Endothelial cell of umbilical vein (primary cell): Measurements from ENCODE around the gene TSPAN4.

Source experiments
- EZH2 ChIP-seq: IDR thresholded peaks from 2 replicates; pipeline ENCODE4 v1.6.1; 2012; ENCODE audit warnings: borderline replicate concordance, low read depth, mild to moderate bottlenecking, moderate library complexity, low read length, inconsistent platforms; ENCODE audit not compliant: severe bottlenecking
- GATA2 ChIP-seq: IDR thresholded peaks from 2 replicates; pipeline ENCODE4 v1.7.0; 2011; ENCODE audit warnings: low read depth, mild to moderate bottlenecking, moderate library complexity, mixed read lengths, low read length; ENCODE audit not compliant: insufficient read length, insufficient read depth
- JUN ChIP-seq: IDR thresholded peaks from 2 replicates; pipeline ENCODE4 v1.6.1; 2011; ENCODE audit warnings: borderline replicate concordance, low read depth; ENCODE audit not compliant: insufficient read length, insufficient read depth
- MYC ChIP-seq: IDR thresholded peaks from one replicate; pipeline ENCODE4 v1.6.1; 2011; ENCODE audit warnings: mild to moderate bottlenecking, low read depth, low read length
- POLR2A ChIP-seq: IDR thresholded peaks from 2 replicates; pipeline ENCODE4 v1.6.1; 2012; ENCODE audit warnings: low read depth, mild to moderate bottlenecking, control low read depth, low read length
- POLR2AphosphoS5 ChIP-seq: IDR thresholded peaks from 2 replicates; pipeline ENCODE4 v1.6.1; 2012; ENCODE audit warnings: low read depth, mild to moderate bottlenecking, control low read depth, low read length, moderate library complexity; ENCODE audit not compliant: insufficient read depth
- TF ChIP-seq, protein P1 (sequence below), 2 donors: IDR thresholded peaks; 1 replicate in 1 of 2; 2 replicates in 1 of 2; pipeline ENCODE4 v1.5.1; 2011; ENCODE audit warnings: low read length in 2 of 2, mild to moderate bottlenecking in 2 of 2, moderate library complexity in 2 of 2, control low read depth in 1 of 2, inconsistent platforms in 1 of 2, low read depth in 1 of 2; ENCODE audit not compliant: insufficient read depth in 1 of 2; ENCODE audit errors: extremely low read depth in 1 of 2

DNA sequence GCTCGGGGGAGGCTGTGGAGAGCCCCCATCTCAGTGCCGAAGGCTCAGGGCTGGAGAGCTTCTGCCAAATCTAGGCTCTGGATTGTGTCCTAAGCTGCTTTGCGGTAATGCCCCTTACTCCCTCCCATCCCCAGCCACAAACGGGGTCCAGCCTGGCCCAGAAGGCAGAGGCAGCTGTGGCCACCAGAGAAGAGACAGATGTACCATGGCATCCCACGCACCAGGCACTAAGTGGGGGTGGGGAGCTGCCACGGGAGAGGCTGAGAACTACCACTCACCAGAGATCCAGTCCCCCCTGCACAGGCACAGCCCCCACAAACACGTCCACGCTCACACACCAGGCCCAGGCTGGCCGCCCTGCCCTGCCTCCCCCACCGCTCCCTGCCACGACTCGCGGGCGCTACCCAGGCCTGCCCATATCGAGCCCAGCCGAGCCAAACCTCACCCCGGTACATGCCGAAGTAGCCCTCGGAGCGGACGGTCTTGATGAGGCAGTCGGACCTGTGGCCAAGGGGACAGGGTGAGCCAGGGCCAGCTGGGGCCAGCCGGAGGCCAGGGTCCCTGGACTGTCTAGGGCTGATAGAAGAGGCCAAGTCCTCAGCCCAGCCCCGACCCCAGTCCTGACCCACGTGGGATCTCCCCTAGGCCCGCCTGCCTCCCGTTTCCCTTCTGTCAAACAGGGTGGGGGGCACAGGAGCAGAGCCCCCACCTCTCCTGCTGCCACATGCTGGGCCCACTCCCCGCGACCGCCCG, 48.5 kb upstream of the TSPAN4 start:
- TF ChIP-seq, protein P1, sequence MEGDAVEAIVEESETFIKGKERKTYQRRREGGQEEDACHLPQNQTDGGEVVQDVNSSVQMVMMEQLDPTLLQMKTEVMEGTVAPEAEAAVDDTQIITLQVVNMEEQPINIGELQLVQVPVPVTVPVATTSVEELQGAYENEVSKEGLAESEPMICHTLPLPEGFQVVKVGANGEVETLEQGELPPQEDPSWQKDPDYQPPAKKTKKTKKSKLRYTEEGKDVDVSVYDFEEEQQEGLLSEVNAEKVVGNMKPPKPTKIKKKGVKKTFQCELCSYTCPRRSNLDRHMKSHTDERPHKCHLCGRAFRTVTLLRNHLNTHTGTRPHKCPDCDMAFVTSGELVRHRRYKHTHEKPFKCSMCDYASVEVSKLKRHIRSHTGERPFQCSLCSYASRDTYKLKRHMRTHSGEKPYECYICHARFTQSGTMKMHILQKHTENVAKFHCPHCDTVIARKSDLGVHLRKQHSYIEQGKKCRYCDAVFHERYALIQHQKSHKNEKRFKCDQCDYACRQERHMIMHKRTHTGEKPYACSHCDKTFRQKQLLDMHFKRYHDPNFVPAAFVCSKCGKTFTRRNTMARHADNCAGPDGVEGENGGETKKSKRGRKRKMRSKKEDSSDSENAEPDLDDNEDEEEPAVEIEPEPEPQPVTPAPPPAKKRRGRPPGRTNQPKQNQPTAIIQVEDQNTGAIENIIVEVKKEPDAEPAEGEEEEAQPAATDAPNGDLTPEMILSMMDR (IDR thresholded peaks at IDR 0.05; ENCODE audit: extremely low read depth in 1 of 2, insufficient read depth in 1 of 2, low read depth in 1 of 2, low read length in 2 of 2) = no peak
- TF ChIP-seq EZH2 (no peak), POLR2AphosphoS5 (no peak), POLR2A (no peak), GATA2 (no peak), MYC (no peak), JUN (no peak)
